ENCODE data around the gene BLOC1S4. TPM values are rescaled to one million over a fixed set of nuclear protein-coding genes. Genes with fewer than 3 reads are reported as not detected.
A peak's percentile ranks its signal among the peaks of the same experiment; 100 is the strongest.

Gene BLOC1S4
- total RNA-seq, 1 experiment from 2014 or later = 14.0 TPM

- CTCF ChIA-PET = no interaction called here
Observed at GRCh38 chr4:6748286-6748685, 32.3 kb downstream of the BLOC1S4 start.

DNA sequence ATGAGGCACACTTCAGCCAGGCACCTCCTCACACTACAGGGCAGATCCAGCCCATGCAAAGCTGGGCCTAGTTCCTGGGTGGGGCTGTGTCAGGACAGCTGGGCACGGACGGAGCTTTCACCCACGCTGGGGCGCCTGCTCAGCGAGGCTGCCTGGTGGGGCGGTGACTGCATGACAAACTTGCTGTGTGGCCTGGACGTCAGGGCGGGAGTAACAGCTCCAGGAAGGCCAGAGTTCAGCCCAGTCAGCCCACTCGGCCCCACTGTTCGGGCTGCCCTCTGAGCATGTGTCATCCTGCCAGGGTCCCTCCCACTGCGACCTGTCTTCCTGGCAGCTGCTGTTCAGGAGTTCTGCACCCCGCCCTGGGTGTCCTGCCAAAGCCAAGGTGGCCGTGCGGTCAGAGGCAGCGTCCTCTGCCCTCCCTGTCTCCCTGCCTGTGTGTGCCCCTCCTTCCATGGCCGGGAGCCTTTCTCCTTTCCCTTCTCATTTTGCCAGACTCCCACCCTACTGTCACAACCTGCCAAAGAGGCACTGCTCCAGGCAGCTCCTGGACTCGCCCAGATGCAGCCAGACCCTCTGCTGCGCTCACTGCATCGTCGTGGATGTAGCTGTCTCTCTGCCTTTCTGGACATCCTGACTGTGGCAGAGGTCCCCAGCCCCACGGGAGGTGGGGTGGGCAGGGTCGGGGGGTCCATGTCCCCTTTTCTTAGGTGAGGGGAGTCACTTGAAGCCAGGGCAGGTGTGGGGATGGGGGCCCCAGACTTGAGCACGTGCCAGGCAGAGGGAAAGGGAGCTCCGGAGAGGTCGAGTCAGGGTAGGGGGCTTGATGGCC lies 33.6 kb downstream of the BLOC1S4 start:
- Histone ChIP-seq H3K27me3 (ENCODE audit: low read length) (no peaks in the 10 kb centered on the region), H2AFZ (ENCODE audit: low read length) (peak overlapping the region; percentile 63), H3F3A (ENCODE audit: low read length, unreplicated experiment) (no peaks in the 10 kb centered on the region), H3K4me2 (ENCODE audit: low read length) (peak overlapping the region; percentile 68), H3K9ac (ENCODE audit: low read length) (peak overlapping the region; percentile 63), H3K79me2 (ENCODE audit: low read length) (no peaks in the 10 kb centered on the region), H3K4me3 (ENCODE audit: low read length) (no peak overlapping the region), H3K9me3 (ENCODE audit: low read length) (no peaks in the 10 kb centered on the region), H3K36me3 (ENCODE audit: low read depth, low read length) (no peaks in the 10 kb centered on the region), H3K27ac (ENCODE audit: low read length) (peak overlapping the region; percentile 88), H3K4me1 (ENCODE audit: insufficient read depth, low read length) (peaks cover 57% of the 10 kb centered on the region), H4K20me1 (ENCODE audit: low read length) (no peaks in the 10 kb centered on the region), H3K9me2 (replicated peaks; ENCODE audit: low read length) (no peaks in the 10 kb centered on the region)
- intact Hi-C loops (cut with micrococcal nuclease) = no loop called here
- POLR2A ChIA-PET (ENCODE audit: unreplicated experiment) = no interaction called here
- no peak for TF ChIP-seq EZH2 (IDR thresholded peaks at IDR 0.05; ENCODE audit: low read length, unreplicated experiment)
- no peak for TF ChIP-seq CTCF (conservative IDR thresholded peaks at IDR 0.05; ENCODE audit: low read depth, low read length)
- no peak for TF ChIP-seq EZH2phosphoT487 (IDR thresholded peaks at IDR 0.05; ENCODE audit: borderline replicate concordance, low read length)
- no TSS peak for BruUV-seq (replicated peaks)
- CTCF ChIA-PET = no interaction called here
- DNase-seq (peak; percentile 76), ATAC-seq (peak; percentile 71)

More at GRCh38 chr4:6748286-6748685, 32.3 kb downstream of the BLOC1S4 start:
- no peaks in the 10 kb centered on the region for H3K27me3 ChIP-seq (ENCODE audit: low read length)
- POLR2A ChIA-PET (ENCODE audit: unreplicated experiment) = no interaction called here
- DNase-seq (no peak), ATAC-seq (no peak)
- H3K9ac ChIP-seq (ENCODE audit: low read length) = peak overlapping the region; percentile 76
- no peaks in the 10 kb centered on the region for H3K9me2 ChIP-seq (replicated peaks; ENCODE audit: low read length)
- H3K27ac ChIP-seq (ENCODE audit: low read length) = peak overlapping the region; percentile 88
- no peaks in the 10 kb centered on the region for H3F3A ChIP-seq (ENCODE audit: low read length, unreplicated experiment)
- no peaks in the 10 kb centered on the region for H4K20me1 ChIP-seq (ENCODE audit: low read length)
- no TSS peak for BruUV-seq (replicated peaks)
- no peaks in the 10 kb centered on the region for H3K79me2 ChIP-seq (ENCODE audit: low read length)
- H3K9me3 ChIP-seq (ENCODE audit: low read length) = no peaks in the 10 kb centered on the region
- intact Hi-C loops (cut with micrococcal nuclease) = no loop called here
- no peak overlapping the region for H2AFZ ChIP-seq (ENCODE audit: low read length)
- peaks cover 57% of the 10 kb centered on the region for H3K4me1 ChIP-seq (ENCODE audit: insufficient read depth, low read length)
- TF ChIP-seq EZH2 (IDR thresholded peaks at IDR 0.05; ENCODE audit: low read length, unreplicated experiment) = no peak
- TF ChIP-seq CTCF (conservative IDR thresholded peaks at IDR 0.05; ENCODE audit: low read depth, low read length) = no peak
- no peak for TF ChIP-seq EZH2phosphoT487 (IDR thresholded peaks at IDR 0.05; ENCODE audit: borderline replicate concordance, low read length)
- H3K4me2 ChIP-seq (ENCODE audit: low read length) = no peak overlapping the region
- no peaks in the 10 kb centered on the region for H3K36me3 ChIP-seq (ENCODE audit: low read depth, low read length)
- H3K4me3 ChIP-seq (ENCODE audit: low read length) = no peak overlapping the region
